HG03521 (cell line): ENCODE measurements around the gene BRD7.
A peak's percentile ranks its signal among the peaks of the same experiment; 100 is the strongest.

ENCODE experiments used
- ATAC-seq: cut with Tn5 transposase; IDR thresholded peaks from one replicate; pipeline ENCODE4 v1.9.1; 2021; ENCODE audit warnings: mild to moderate bottlenecking, moderate library complexity; ENCODE audit not compliant: unreplicated experiment

BRD7 gene

DNA sequence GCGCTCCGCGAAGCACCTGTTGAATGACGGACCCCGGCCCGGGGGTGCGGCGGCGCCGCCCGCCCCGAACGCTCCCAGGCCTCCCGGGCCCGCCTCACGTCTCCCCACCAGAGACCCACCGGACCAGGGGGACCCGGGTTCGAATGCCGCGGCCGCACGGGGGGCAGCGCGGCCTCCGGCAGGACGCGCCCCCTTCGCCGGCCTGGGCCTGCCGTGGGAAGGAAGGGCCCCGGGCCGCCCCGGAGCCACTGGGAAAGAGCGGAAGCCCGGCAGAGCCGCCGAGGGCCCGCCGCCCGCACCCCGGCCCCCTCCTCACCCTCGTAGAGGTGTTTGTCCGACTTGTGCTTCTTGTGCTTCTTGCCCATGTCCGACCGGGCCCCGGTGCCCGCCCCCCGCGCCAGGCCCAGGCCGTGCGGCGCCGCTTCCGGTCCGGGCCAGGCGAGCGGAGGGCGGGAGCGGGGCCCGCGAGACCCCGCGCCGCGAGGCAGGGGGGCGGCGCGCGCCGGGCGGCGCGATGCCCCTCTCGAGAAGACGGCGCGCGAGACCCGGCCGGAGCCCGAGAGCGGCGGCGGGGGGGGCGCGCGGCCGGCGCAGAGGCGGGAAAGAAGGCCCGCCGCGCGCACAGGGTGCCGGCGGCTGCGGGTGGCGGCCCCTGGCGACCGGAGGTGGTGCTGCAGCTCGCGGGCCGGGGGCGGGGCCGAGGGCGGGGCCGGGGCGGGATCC, at the start of gene BRD7:
BRD7 (minus strand) TSS at position 579 of the 723 bp plus-strand sequence; CDS start at position 365, 214 bp downstream.
- ATAC-seq, result peak; percentile 73

DNA sequence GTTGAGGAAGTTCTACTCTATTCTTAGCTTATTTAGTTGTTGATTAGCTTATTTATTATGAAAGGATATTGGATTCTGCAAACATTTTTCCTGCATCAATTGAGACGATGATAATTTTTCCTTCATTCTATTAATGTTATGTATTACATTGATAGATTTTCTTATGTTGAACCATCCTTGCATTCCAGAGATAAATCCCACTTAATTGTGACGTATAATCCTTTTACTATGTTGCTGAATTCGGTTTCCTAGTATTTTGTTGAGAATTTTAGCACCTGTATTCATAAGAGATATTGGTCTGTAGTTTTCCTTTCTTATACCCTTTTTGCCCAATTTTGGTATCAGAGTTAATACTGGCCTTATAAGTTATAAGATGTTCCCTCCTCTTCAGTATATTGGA, 47.6 kb upstream of the BRD7 start:
- no peak for ATAC-seq

DNA sequence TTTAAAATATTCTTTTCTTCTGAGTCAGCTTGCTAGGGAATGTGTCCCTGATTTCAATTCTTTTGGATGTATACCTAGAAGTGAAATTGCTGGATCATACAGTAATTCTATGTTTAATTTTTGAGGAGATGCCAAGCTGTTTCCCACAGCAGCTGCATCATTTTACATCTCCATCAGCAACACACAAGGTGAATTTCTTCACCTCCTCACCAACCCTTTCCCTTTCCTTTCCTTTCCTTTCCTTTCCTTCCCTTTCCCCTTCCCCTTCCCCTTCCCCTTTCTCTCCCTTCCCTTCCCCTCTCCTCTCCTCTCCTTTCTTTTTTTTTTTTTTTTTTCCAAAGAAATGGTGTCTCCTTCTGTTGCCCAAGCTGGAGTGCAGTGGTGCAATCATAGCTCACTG, 45.4 kb upstream of the BRD7 start:
- ATAC-seq, result no peak

DNA sequence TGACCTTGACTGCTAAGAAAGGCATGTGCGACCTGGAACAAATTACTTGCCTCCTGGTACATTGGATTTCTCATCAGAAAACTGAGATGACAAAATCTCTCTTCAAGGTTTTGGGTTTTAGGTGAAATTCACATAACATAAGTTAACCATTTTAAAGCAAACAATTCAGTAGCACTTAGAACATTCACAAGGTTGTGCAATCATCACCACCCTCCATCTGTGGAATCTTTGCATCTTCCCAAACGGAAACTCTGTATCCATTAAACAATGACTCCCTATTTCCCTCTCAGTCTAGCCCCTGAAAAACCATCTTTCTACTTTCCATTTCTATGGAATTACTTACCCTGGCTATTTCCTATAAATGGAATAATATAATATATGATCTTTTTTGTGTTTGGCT, 42.2 kb upstream of the BRD7 start:
- no peak for ATAC-seq

DNA sequence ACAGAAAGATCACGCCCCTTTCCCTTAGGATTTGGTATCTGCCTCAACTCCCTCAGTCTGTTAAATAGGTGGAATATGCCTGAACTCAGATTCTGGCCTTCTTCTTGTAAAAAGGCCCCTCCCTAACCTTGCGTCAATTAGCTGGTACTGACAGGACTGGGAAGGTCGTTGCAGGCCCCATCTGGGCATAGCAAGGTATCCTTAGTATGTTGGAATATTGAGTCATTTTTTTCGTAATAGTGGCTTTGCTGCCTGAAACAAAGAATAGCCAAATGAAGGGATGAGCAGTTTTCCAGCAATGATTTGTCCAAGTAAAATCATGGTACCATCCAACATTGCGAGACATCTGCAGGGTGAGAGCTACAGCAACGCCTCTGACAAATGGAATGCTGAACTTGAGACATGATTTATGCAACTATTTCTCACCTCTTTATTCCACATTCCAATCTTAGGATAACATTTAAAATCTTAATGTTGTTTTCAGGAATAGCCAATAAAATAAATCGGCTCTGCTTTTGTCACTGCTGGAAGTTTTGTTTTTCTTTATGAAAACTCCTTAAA, 39.3 kb upstream of the BRD7 start:
- ATAC-seq, result no peak

DNA sequence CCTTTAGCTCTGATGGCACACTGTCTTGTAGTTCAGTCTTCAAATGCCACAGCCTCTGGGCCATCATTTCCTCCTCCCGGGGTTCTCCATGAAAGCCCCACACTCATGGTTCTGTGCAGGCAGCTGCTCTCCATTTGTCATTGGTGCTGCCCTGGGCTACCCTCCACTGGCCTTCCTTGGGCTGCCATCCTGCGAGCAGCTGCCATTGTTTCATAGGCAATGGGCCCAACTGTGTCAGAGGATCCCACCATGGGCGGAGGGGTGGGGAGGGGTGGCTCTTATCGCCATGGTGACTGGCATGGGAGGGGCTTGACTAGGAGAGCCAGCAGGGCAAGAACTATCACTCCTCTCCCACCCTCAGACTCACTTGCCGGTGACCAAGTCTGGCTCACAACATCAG, 38.6 kb upstream of the BRD7 start:
- ATAC-seq, result no peak

DNA sequence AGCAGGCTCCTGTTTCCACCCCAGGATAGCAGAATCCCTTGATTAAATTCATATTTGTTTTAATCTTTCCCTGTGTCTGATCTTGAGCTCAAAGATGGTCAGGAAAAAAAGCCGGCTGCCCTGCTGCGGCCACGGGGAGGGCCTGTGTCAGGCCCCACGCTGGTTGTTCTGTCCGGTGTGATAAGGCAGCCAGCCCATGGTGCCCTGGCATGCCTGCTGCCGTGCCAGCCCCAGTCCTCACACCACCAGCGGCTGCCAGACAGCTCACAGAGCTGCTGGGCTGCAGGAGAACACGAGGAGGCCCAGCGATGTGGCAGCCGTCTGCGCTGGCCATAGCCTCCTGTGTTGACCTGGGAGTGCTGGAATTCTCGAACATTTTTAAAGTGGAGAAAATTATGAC, 34.7 kb upstream of the BRD7 start:
- no peak for ATAC-seq

DNA sequence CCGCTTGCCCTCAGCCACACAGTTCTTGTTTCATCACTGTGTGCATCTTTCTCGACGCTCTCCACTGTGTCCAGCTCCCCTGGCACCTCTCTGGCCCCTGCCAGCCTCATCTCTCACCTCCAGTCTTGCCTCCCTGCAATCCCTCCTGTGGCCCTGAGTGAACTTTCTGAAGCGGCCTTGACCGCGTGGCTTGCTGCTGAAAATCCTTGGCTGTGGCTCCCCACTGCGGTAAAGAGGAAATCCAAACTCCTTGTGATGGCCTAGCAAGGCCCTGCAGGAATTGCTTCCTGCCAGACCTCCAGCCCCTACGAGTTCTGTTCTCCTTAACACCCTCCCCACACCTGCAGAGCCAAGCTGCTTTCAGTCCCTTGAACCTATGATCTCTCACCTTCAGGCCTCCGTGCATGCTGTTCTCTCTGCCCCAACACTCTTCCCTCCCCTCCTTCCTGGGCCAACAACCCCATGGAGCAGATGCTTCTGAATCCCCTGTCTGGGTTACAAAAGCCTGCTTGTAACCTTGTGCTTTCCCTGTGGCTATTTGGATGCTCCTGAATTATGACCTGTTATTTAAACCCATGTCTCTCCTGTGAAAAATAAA, 33.6 kb upstream of the BRD7 start:
- ATAC-seq, result no peak

DNA sequence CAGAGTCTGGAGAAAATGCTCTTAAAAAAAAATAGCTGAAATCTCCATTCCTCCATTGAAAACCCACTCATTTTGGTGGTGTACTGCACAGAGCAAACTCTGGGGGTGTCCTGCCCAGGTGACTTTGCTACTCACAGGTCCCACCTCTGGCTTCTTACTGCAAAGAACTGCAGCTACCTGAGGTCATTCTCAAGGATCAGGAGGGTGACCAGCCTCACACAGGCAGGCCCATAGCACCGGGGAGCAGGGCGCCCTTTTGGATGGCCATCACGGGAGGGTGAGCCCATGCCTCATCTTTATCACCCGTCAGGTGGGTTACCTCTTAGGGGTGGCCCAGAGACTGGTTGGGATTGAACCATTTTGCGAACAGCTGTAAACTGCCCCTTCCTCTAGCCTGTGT, 32.6 kb upstream of the BRD7 start:
- no peak for ATAC-seq

DNA sequence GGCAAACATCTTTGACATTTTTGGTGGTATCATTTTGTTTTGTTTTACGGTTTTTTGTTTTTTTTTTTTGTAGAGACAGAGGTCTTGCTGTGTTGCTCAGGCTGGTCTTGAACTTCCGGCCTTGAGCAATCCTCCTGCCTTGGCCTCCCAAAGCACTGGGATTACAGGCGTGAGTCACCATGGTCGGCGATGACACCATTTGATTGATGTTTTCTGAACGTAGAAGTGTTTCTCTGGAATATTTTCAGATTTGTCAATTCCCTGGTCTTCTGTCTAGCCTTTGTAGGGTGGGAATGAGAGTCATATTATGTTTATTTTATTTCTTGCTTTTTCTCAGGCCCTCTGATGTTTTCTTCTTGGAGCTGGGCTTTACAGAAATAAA, 32.2 kb upstream of the BRD7 start:
- ATAC-seq, result no peak

DNA sequence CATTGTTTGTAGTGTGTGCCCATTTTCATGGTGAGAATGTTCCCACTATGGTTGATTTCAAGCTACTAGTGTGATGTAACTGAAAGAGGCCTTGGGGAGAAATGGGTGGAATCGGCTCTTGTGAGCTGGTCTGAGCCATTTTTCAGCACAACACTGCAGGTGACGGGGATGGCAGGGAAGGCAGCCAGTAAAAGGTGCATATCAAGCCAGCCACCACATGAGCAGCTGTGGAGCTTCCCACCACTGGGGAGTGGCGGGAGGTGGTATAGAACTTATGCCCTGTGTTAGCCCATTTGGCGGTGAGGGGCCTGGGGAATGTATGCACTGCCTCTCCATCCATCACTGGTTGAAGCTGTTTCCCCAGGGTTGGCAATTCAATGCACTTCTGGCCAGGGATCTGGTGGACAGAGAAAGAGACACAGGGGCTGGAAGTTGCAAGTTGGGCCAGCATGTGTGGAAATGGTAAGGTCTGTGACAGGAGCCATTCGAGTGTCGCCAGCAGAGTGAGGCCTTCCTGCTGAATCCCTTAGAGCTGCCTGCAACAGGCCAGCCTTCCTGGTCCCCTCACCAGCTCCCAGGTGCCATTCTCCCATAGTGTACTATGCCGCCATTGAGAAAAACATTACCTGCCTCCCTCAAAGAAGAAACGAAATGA, 31.7 kb upstream of the BRD7 start:
- no peak for ATAC-seq

DNA sequence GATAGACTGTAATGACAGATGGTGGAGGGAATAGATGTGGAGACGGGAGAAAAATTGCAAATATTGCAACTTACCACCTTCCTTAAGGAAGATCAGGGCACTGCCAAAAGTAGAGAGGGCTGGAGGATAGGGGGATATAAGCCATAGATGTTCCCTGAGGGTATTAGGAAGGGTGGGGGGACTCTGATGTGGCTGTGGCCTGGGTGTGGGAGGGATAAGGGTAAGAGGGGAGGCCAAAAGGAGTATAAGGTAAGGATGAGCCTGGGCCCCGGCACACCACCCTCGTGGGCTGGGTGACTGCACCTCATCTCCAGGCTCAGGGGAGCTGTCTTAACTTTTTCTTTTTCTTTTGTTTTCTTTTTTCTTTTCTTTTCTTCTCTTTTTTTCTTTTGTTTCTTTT, 30.6 kb upstream of the BRD7 start:
- no peak for ATAC-seq

DNA sequence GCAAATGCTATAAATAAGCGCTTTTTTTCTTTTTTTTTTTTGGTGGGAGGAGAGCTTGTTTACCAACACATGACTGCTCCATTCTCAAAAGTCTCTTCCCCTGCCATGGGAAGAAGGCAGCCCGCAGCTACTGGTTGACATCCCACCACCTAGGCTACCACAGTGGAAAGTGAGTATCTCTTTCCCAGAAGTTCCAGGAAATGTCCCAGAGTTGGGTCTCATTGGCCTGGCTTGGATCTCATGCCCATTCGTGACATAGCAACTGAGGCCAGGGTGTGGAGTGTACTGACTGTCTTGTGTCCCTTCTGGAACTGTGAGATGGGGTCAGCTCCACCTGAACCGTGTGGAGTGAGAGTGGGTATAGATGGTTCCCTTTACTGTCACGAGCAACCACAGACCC, 29.5 kb upstream of the BRD7 start:
- no peak for ATAC-seq

DNA sequence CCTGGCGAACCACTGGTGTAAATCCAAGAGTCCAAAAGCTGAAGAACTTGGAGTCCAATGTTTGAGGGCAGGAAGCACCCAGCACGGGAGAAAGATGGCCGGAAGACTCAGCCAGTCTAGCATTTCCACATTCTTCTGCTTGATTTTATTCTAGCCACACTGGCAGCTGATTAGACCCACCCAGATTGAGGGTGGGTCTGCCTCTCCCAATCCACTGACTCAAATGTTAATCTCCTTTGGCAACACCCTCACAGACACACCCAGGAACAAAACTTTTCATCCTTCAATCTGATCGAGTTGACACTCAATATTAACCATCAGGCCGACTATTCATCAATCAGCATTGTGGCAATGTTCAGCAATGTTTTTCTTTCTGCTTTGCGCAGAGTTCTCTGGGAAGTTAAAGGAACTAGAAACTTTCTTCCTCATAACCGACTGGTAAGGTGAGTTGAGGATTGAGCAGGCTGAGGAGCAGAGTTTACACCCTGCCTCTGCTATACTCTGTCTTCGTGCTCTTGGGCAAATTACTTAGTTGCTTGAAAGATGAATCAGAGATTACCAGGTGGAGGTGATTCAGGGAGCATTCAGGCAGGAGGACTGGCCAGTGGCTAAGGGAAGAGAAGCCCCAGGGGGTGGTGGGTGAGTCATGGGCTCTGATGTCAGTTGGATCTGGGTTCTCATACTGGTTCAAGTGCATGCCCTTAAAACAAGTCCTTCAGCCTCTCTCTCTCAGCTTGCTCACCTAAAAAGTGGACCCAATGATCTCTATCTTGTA, 28.2 kb upstream of the BRD7 start:
- ATAC-seq, result no peak

DNA sequence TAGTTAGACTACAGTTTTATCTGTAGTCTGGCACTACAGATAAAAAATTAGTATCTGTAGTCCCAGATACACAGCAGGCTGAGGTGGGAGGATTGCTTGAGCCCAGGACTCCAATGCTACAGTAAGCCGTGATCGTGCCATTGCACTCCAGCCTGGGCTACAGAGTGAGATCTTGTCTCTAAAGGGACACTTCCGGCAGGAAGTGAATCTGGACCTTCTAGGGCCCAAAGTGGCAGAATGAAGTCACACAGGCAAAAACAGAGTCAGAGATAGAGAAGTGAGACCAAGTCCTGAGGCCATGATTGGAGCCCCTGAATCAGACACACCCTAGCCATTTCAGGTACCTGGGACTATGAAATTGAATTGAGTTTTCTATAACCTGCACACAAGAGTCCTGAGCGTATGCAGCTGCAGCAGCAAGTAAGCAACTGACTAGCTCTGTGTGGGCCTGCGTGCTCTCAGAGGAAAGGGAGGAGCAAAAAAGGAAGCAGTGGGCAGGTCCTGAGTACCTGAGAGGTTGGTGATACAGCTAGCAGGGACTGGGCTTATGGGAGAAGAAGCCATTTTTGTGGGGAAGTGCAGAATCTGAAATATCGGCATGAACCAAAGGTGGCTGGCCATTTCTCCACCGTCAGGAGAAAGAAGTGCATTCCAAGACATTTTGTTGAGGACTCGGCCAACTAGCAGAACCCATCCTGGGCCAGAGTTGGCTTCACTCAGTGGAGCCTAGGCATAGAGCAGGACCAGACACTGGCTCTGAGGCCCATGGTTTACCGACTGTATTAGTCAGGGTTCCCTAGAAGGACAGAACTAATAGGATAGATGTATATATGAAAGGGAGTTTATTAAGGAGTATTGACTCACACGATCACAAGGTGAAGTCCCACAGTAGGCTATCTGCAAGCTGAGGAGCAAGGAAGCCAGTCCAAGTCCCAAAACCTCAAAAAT, 27.2 kb upstream of the BRD7 start:
- ATAC-seq, result no peak

DNA sequence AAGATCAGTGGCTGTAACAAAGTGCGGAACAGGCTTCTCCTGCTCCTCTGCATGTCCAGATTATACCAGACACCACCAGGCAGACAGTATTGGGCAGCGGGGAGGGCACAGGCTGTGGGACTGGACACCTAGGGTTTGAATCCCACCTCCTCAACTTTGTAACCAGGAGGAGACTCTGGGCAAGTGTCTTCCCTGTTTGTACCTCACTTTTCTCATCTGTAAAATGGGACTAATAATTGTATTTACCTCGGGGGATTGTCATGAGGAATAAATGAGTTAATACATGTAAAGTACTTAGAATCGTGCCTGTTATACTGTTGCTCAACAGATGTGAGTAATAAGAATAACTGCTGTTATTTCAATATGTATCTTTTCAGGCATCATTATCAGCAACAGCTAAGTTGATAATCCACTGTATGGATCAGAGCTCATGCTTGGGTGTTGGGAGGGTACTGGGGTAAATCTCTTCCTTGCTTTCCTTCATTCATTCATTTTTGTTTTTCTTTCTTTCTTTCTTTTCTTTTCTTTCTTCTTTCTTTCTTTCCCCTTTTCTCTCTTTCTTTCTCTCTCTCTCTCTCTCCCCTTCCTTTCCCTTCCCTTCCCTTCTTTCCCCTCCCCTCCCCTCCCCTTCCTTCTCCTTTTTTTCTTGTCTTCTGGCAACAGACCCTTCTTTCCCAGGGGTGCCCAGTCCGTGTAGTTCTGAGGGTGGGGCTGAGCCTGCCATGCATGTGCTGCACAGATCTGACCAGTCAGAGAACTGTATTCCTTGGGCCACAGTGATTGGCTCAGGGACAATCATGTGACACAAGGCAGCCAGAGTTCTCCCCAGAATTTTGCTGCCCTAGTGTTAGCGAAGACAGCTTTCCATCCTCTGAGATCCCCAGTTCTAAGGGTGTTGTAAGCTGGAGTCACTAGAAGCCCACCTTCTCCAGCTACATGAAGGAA, 25.3 kb upstream of the BRD7 start:
- no peak for ATAC-seq

DNA sequence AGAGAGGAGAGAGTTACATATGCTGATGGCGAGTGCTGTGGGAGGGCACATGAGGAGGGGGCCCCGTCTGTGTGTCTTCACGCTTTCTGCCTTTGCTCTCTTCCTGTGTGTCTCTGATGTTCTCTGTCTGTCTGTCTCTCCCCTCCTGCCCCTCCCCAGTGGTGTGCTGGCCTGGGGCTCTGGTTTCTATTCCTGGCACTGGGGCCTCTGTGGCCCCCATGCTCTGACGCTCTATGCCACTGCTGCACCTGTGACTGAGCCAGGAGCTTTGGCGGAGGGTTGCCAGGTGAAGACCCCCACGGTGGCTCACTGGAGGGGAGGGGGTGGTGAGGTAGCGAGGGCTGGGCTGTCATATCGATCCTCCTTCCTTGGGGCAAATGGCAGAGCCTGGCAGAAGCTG, 24.6 kb upstream of the BRD7 start:
- ATAC-seq, result no peak

DNA sequence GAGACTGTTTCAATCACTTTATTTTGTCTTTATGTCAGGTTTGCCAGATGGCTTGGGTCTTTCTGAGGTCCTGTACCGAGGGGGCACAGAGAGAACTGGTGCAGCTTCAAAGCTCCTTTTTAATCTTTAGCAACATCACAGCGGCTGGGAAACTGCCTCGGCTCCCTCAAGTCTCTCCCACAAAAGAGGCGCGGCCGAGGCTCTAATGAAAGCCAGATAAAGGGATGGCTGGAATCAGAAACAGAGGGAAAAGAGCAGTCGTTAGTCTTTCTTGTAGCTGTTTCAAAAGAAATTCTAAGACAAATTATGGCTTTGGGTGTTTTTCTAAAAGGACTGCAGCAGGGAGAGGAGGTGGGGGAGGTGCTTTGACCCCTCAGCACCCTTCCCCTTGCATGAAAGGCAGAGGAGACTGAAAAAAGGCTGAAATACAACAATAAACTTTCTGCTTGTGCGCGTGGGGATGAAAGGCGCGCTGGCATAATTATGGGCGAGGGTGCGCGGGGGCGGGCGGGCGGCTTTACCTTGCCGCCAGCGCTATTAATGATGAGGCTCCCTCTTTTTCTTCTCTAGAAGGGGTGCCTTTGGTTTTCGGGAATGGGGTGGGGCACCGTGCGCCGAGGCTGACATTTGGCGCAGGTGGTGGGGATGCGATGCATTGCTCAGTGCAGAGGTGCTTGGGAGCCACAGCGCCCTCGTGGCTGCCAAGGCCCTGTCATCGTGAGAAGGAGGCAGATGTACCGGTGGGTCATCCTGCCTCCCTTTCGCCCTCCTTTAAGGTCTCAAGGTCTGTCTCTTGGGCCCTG, 22.3 kb upstream of the BRD7 start:
- ATAC-seq, result no peak
